ENCODE measurements around the gene SNW1.

GRCh38 chr14:77794357-77794756 lies 33.4 kb upstream of the SNW1 start:
- no peak for TF ChIP-seq EZH2 (IDR thresholded peaks at IDR 0.05; ENCODE audit: low read length, unreplicated experiment)
- TF ChIP-seq, protein P1, sequence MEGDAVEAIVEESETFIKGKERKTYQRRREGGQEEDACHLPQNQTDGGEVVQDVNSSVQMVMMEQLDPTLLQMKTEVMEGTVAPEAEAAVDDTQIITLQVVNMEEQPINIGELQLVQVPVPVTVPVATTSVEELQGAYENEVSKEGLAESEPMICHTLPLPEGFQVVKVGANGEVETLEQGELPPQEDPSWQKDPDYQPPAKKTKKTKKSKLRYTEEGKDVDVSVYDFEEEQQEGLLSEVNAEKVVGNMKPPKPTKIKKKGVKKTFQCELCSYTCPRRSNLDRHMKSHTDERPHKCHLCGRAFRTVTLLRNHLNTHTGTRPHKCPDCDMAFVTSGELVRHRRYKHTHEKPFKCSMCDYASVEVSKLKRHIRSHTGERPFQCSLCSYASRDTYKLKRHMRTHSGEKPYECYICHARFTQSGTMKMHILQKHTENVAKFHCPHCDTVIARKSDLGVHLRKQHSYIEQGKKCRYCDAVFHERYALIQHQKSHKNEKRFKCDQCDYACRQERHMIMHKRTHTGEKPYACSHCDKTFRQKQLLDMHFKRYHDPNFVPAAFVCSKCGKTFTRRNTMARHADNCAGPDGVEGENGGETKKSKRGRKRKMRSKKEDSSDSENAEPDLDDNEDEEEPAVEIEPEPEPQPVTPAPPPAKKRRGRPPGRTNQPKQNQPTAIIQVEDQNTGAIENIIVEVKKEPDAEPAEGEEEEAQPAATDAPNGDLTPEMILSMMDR (conservative IDR thresholded peaks at IDR 0.05; ENCODE audit: low read depth, low read length) = no peak
